Measurements from ENCODE around the gene NKD1. TPM values are rescaled to one million over a fixed set of nuclear protein-coding genes. Genes with fewer than 3 reads are reported as not detected.
A peak's percentile ranks its signal among the peaks of the same experiment; 100 is the strongest.

NKD1 gene
- polyA plus RNA-seq, 1 donor: 5.3 TPM

- no peaks in the 10 kb centered on the region for H3K36me3 ChIP-seq (ENCODE audit: control insufficient read depth, insufficient read depth, low read length)
- H3K4me1 ChIP-seq (ENCODE audit: control insufficient read depth, insufficient read depth, low read length): peaks cover 28% of the 10 kb centered on the region
- WGBS (ENCODE audit: insufficient coverage, low lambda C conversion rate): 85% methylated on average over 3 of the region's 7 CpGs
- peak overlapping the region; percentile 75 for H3K27ac ChIP-seq (ENCODE audit: low read length)
- H3K9me3 ChIP-seq (ENCODE audit: control insufficient read depth, low read depth, low read length): no peaks in the 10 kb centered on the region
- no peaks in the 10 kb centered on the region for H3K27me3 ChIP-seq (ENCODE audit: control insufficient read depth, insufficient read depth, low read length)
- DNase-seq: no peak
- H3K4me3 ChIP-seq (ENCODE audit: low read length): no peak overlapping the region
These were observed 65.8 kb downstream of the NKD1 start for GRCh38 chr16:50613964-50614474.

GRCh38 chr16:50614955-50615724 lies 66.9 kb downstream of the NKD1 start:
- 100% methylated on average over 1 of the region's 7 CpGs for WGBS (ENCODE audit: insufficient coverage, low lambda C conversion rate)
- H3K27ac ChIP-seq (ENCODE audit: low read length): peak overlapping the region; percentile 25
- H3K36me3 ChIP-seq (ENCODE audit: control insufficient read depth, insufficient read depth, low read length): no peaks in the 10 kb centered on the region

GRCh38 chr16:50615891-50616290 lies 67.7 kb downstream of the NKD1 start:
- no peaks in the 10 kb centered on the region for H3K27me3 ChIP-seq (ENCODE audit: control insufficient read depth, insufficient read depth, low read length)
- H3K36me3 ChIP-seq (ENCODE audit: control insufficient read depth, insufficient read depth, low read length): no peaks in the 10 kb centered on the region
- no CpG with 5 or more reads among the region's 5 CpGs for WGBS (ENCODE audit: insufficient coverage, low lambda C conversion rate)
- peak overlapping the region; percentile 25 for H3K27ac ChIP-seq (ENCODE audit: low read length)
- no peaks in the 10 kb centered on the region for H3K9me3 ChIP-seq (ENCODE audit: control insufficient read depth, low read depth, low read length)
- no peak overlapping the region for H3K4me3 ChIP-seq (ENCODE audit: low read length)
- peaks cover 20% of the 10 kb centered on the region for H3K4me1 ChIP-seq (ENCODE audit: control insufficient read depth, insufficient read depth, low read length)
- no peak for DNase-seq

More at GRCh38 chr16:50614955-50615724, 66.9 kb downstream of the NKD1 start:
- H3K4me3 ChIP-seq (ENCODE audit: low read length): no peak overlapping the region
- H3K4me1 ChIP-seq (ENCODE audit: control insufficient read depth, insufficient read depth, low read length): peaks cover 27% of the 10 kb centered on the region
- no peak for DNase-seq
- no peaks in the 10 kb centered on the region for H3K9me3 ChIP-seq (ENCODE audit: control insufficient read depth, low read depth, low read length)
- H3K27me3 ChIP-seq (ENCODE audit: control insufficient read depth, insufficient read depth, low read length): no peaks in the 10 kb centered on the region

GRCh38 chr16:50616386-50616785 lies 68.2 kb downstream of the NKD1 start:
- Histone ChIP-seq H3K4me1 (ENCODE audit: control insufficient read depth, insufficient read depth, low read length) (peaks cover 18% of the 10 kb centered on the region), H3K36me3 (ENCODE audit: control insufficient read depth, insufficient read depth, low read length) (no peaks in the 10 kb centered on the region), H3K4me3 (ENCODE audit: low read length) (no peak overlapping the region), H3K27me3 (ENCODE audit: control insufficient read depth, insufficient read depth, low read length) (no peaks in the 10 kb centered on the region), H3K9me3 (ENCODE audit: control insufficient read depth, low read depth, low read length) (no peaks in the 10 kb centered on the region), H3K27ac (ENCODE audit: low read length) (no peak overlapping the region)
- no peak for DNase-seq
- no CpG with 5 or more reads among the region's 6 CpGs for WGBS (ENCODE audit: insufficient coverage, low lambda C conversion rate)

GRCh38 chr16:50616883-50617645 lies 68.9 kb downstream of the NKD1 start:
- peak in 1 of 2 donors; percentile 10 for DNase-seq
- H3K27me3 ChIP-seq (ENCODE audit: control insufficient read depth, insufficient read depth, low read length): no peaks in the 10 kb centered on the region
- no peaks in the 10 kb centered on the region for H3K9me3 ChIP-seq (ENCODE audit: control insufficient read depth, low read depth, low read length)
- H3K27ac ChIP-seq (ENCODE audit: low read length): no peak overlapping the region
- H3K4me3 ChIP-seq (ENCODE audit: low read length): no peak overlapping the region
- H3K36me3 ChIP-seq (ENCODE audit: control insufficient read depth, insufficient read depth, low read length): no peaks in the 10 kb centered on the region
- H3K4me1 ChIP-seq (ENCODE audit: control insufficient read depth, insufficient read depth, low read length): peaks cover 18% of the 10 kb centered on the region
- no CpG with 5 or more reads among the region's 11 CpGs for WGBS (ENCODE audit: insufficient coverage, low lambda C conversion rate)

GRCh38 chr16:50617646-50618184 lies 69.5 kb downstream of the NKD1 start:
- peaks cover 17% of the 10 kb centered on the region for H3K4me1 ChIP-seq (ENCODE audit: control insufficient read depth, insufficient read depth, low read length)
- no peak for DNase-seq
- WGBS (ENCODE audit: insufficient coverage, low lambda C conversion rate): no CpG with 5 or more reads among the region's 2 CpGs
- no peak overlapping the region for H3K27ac ChIP-seq (ENCODE audit: low read length)
- H3K36me3 ChIP-seq (ENCODE audit: control insufficient read depth, insufficient read depth, low read length): no peaks in the 10 kb centered on the region
- no peak overlapping the region for H3K4me3 ChIP-seq (ENCODE audit: low read length)
- no peaks in the 10 kb centered on the region for H3K9me3 ChIP-seq (ENCODE audit: control insufficient read depth, low read depth, low read length)
- H3K27me3 ChIP-seq (ENCODE audit: control insufficient read depth, insufficient read depth, low read length): no peaks in the 10 kb centered on the region

- peaks cover 10% of the 10 kb centered on the region for H3K4me1 ChIP-seq (ENCODE audit: control insufficient read depth, insufficient read depth, low read length)
- H3K4me3 ChIP-seq (ENCODE audit: low read length): no peak overlapping the region
- no CpG with 5 or more reads among the region's 12 CpGs for WGBS (ENCODE audit: insufficient coverage, low lambda C conversion rate)
- no peaks in the 10 kb centered on the region for H3K27me3 ChIP-seq (ENCODE audit: control insufficient read depth, insufficient read depth, low read length)
- H3K36me3 ChIP-seq (ENCODE audit: control insufficient read depth, insufficient read depth, low read length): no peaks in the 10 kb centered on the region
- DNase-seq: no peak
- no peaks in the 10 kb centered on the region for H3K9me3 ChIP-seq (ENCODE audit: control insufficient read depth, low read depth, low read length)
- H3K27ac ChIP-seq (ENCODE audit: low read length): no peak overlapping the region
These were observed 70.2 kb downstream of the NKD1 start for GRCh38 chr16:50618238-50618918.

- no peaks in the 10 kb centered on the region for H3K36me3 ChIP-seq (ENCODE audit: control insufficient read depth, insufficient read depth, low read length)
- no CpG with 5 or more reads among the region's 10 CpGs for WGBS (ENCODE audit: insufficient coverage, low lambda C conversion rate)
- H3K9me3 ChIP-seq (ENCODE audit: control insufficient read depth, low read depth, low read length): no peaks in the 10 kb centered on the region
- no peak overlapping the region for H3K27ac ChIP-seq (ENCODE audit: low read length)
- H3K4me1 ChIP-seq (ENCODE audit: control insufficient read depth, insufficient read depth, low read length): no peaks in the 10 kb centered on the region
- no peak for DNase-seq
- no peak overlapping the region for H3K4me3 ChIP-seq (ENCODE audit: low read length)
- no peaks in the 10 kb centered on the region for H3K27me3 ChIP-seq (ENCODE audit: control insufficient read depth, insufficient read depth, low read length)
These were observed 71.7 kb downstream of the NKD1 start for GRCh38 chr16:50619702-50620491.

GRCh38 chr16:50620646-50621451 lies 72.7 kb downstream of the NKD1 start:
- Histone ChIP-seq H3K9me3 (ENCODE audit: control insufficient read depth, low read depth, low read length) (no peaks in the 10 kb centered on the region), H3K27ac (ENCODE audit: low read length) (no peak overlapping the region), H3K4me3 (ENCODE audit: low read length) (no peak overlapping the region), H3K4me1 (ENCODE audit: control insufficient read depth, insufficient read depth, low read length) (no peaks in the 10 kb centered on the region), H3K27me3 (ENCODE audit: control insufficient read depth, insufficient read depth, low read length) (no peaks in the 10 kb centered on the region), H3K36me3 (ENCODE audit: control insufficient read depth, insufficient read depth, low read length) (peaks cover 3% of the 10 kb centered on the region)
- no peak for DNase-seq
- WGBS (ENCODE audit: insufficient coverage, low lambda C conversion rate): 100% methylated on average over 1 of the region's 11 CpGs
